OCI-LY7 (cell line): Measurements from ENCODE around the gene CTNS. TPM values are rescaled to one million over a fixed set of nuclear protein-coding genes. Genes with fewer than 3 reads are reported as not detected.

Experiments used
- BruUV-seq: library from RNA; stranded (reverse); fragments of 400-500 nt; replicated peaks from 2 replicates; lab custom pipeline; 2021; lab: Mats Ljungman, UMichigan
- CTCF ChIA-PET: fragments of 300-600 bp; sonication (Branson Sonifier 250); formaldehyde crosslinking; loops from one replicate; lab custom pipeline; 2022; ENCODE audit warnings: antibody characterized with exemption; ENCODE audit not compliant: unreplicated experiment; lab: Charles Lee
- POLR2A ChIA-PET: fragments of 300-600 bp; sonication (Branson Sonifier 250); formaldehyde crosslinking; loops from one replicate; lab custom pipeline; 2022; ENCODE audit warnings: antibody characterized with exemption; lab: Charles Lee
- DNase-seq: peaks from one replicate; pipeline ENCODE4 v3.0.0-alpha.2; 2015; ENCODE audit warnings: low spot score
- H2AFZ ChIP-seq: fragments of 200-600 bp; sonication (generic), shearing (Covaris generic); 2 replicates; pipeline ENCODE4 v1.6.1; 2014; ENCODE audit warnings: mild to moderate bottlenecking, antibody characterized with exemption, low read length, moderate library complexity
- H3K27ac ChIP-seq: fragments of 200-600 bp; sonication (generic); 2 replicates; pipeline ENCODE4 v1.5.1; 2014; ENCODE audit warnings: mixed run types, low read depth, mild to moderate bottlenecking, moderate library complexity, low read length, inconsistent platforms; ENCODE audit not compliant: poor library complexity, severe bottlenecking
- H3K36me3 ChIP-seq: fragments of 200-600 bp; sonication (generic); 2 replicates; pipeline ENCODE4 v1.6.1; 2014; ENCODE audit warnings: mild to moderate bottlenecking, antibody characterized with exemption, low read length, moderate library complexity, mixed read lengths; ENCODE audit not compliant: insufficient read depth
- H3K4me1 ChIP-seq: fragments of 200-600 bp; sonication (generic); 2 replicates; pipeline ENCODE4 v1.5.1; 2014; ENCODE audit warnings: mild to moderate bottlenecking, low read length; ENCODE audit not compliant: insufficient read depth, poor library complexity, severe bottlenecking
- H3K4me2 ChIP-seq: fragments of 200-600 bp; sonication (generic); 2 replicates; pipeline ENCODE4 v1.6.1; 2014; ENCODE audit warnings: mild to moderate bottlenecking, low read length
- H3K4me3 ChIP-seq: fragments of 200-600 bp; sonication (generic); 2 replicates; pipeline ENCODE4 v1.5.1; 2014; ENCODE audit warnings: mild to moderate bottlenecking, low read depth, low read length; ENCODE audit not compliant: poor library complexity, severe bottlenecking
- H3K79me2 ChIP-seq: fragments of 200-600 bp; sonication (generic); 2 replicates; pipeline ENCODE4 v1.6.1; 2016; ENCODE audit warnings: low read depth, mild to moderate bottlenecking, low read length, moderate library complexity, mixed read lengths; ENCODE audit not compliant: insufficient read depth
- H3K9me2 ChIP-seq: fragments of 200-600 bp; sonication (generic); 2 replicates; pipeline ENCODE4 v1.6.1; 2016; ENCODE audit warnings: mild to moderate bottlenecking, low read length, mixed read lengths; ENCODE audit not compliant: insufficient read depth
- H3K9me3 ChIP-seq: fragments of 200-600 bp; sonication (generic); 2 replicates; pipeline ENCODE4 v1.6.1; 2014; ENCODE audit warnings: mild to moderate bottlenecking, mixed run types, low read length, mixed read lengths
- H4K20me1 ChIP-seq: fragments of 200-600 bp; sonication (generic); 2 replicates; pipeline ENCODE4 v1.6.1; 2014; ENCODE audit warnings: mild to moderate bottlenecking, antibody characterized with exemption, low read length, moderate library complexity, mixed read lengths; ENCODE audit not compliant: insufficient read depth
- CTCF ChIP-seq: fragments of 200-600 bp; sonication (generic); conservative IDR thresholded peaks from 2 replicates; pipeline ENCODE4 v1.5.1; 2014; ENCODE audit warnings: mild to moderate bottlenecking, antibody characterized with exemption, low read length, moderate library complexity, mixed read lengths
- EZH2phosphoT487 ChIP-seq: fragments of 200-600 bp; sonication (generic); IDR thresholded peaks from 2 replicates; pipeline ENCODE4 v1.6.1; 2018; ENCODE audit warnings: low read depth, borderline replicate concordance, mild to moderate bottlenecking, mixed run types, antibody characterized with exemption, low read length, moderate library complexity, mixed read lengths
- intact Hi-C: fragments of 100-400 bp; cut with micrococcal nuclease; formaldehyde crosslinking; loops from one replicate; pipeline ENCODE4 v1.10.0; 2022; ENCODE audit not compliant: unreplicated experiment
- total RNA-seq, 2 experiments: library from RNA; depleted of rRNA in 1 of 2; stranded (reverse); fragments of >200 nt in 1 of 2; shearing (Covaris generic) in 1 of 2; gene quantifications; 2 replicates each; pipeline ENCODE4 v1.2.3, GENCODE V29; 2014 to 2022

Gene CTNS
- total RNA-seq, 2 experiments from 2014 or later = 5.6 to 13.6 TPM

- POLR2A ChIA-PET = no interaction called here
- TF ChIP-seq EZH2phosphoT487 (no peak), CTCF (no peak)
- peak overlapping the region; percentile 53; the same call in 1 of the 2 replicates for H3K4me2 ChIP-seq
- DNase-seq = no peak
- peaks cover 40% of the 10 kb centered on the region for H3K79me2 ChIP-seq
- CTCF ChIA-PET = no interaction called here
- intact Hi-C loops = no loop called here
- BruUV-seq = no TSS peak
- peaks cover 67% of the 10 kb centered on the region for H3K4me1 ChIP-seq
- H3K4me3 ChIP-seq = no peak overlapping the region
- H3K36me3 ChIP-seq = peaks cover 54% of the 10 kb centered on the region
- H2AFZ ChIP-seq = no peak overlapping the region
- H4K20me1 ChIP-seq = 0 out of 2 replicates have a peak, but pooled peaks cover 4% of the 10 kb centered on the region
- peak overlapping the region; percentile 81 for H3K27ac ChIP-seq
- H3K9me2 ChIP-seq = no peaks in the 10 kb centered on the region
- H3K9me3 ChIP-seq = no peaks in the 10 kb centered on the region
These were observed 52.9 kb downstream of the CTNS start for GRCh38 chr17:3689262-3690093.

GRCh38 chr17:3690094-3690715, 53.6 kb downstream of the CTNS start:
- no peak for DNase-seq
- TF ChIP-seq CTCF (no peak), EZH2phosphoT487 (no peak)
- intact Hi-C loops = no loop called here
- Histone ChIP-seq H3K36me3 (peaks cover 54% of the 10 kb centered on the region), H2AFZ (no peak overlapping the region), H3K27ac (peak overlapping the region; percentile 22), H3K4me3 (no peak overlapping the region), H3K4me1 (peaks cover 60% of the 10 kb centered on the region), H3K4me2 (peak overlapping the region; percentile 15; the same call in 1 of the 2 replicates), H3K9me3 (no peaks in the 10 kb centered on the region), H3K9me2 (no peaks in the 10 kb centered on the region), H3K79me2 (peaks cover 48% of the 10 kb centered on the region), H4K20me1 (0 out of 2 replicates have a peak, but pooled peaks cover 4% of the 10 kb centered on the region)
- ChIA-PET POLR2A (no interaction called here), CTCF (no interaction called here)
- BruUV-seq = no TSS peak
